ENCODE results near the gene CHCHD3. TPM values are rescaled to one million over a fixed set of nuclear protein-coding genes. Genes with fewer than 3 reads are reported as not detected.
"Not testable (repeated sequence)": the region's sequence is repeated elsewhere in the genome, so short reads cannot be mapped to it uniquely, and the experiment has no call there.

The CHCHD3 gene
- total RNA-seq, 1 donor from 2014 or later, result 67.0 TPM

- DNase-seq (ENCODE audit: low spot score), result no peak
- Mint-ChIP-seq H3K36me3 (ENCODE audit: low read depth) (no peaks in the 10 kb centered on the region), H3K27me3 (ENCODE audit: low read depth) (no peaks in the 10 kb centered on the region), H3K27ac (no peak overlapping the region), H3K9me3 (no peaks in the 10 kb centered on the region), H3K4me3 (ENCODE audit: low read depth) (no peak overlapping the region), H3K4me1 (ENCODE audit: low read depth) (peaks cover 4% of the 10 kb centered on the region)
- intact Hi-C loops (cut with micrococcal nuclease), result no loop called here
Observed at GRCh38 chr7:133051066-133051465, 30.8 kb downstream of the CHCHD3 start.

- H3K4me3 Mint-ChIP-seq (ENCODE audit: low read depth), result no peak overlapping the region
- peaks cover 4% of the 10 kb centered on the region for H3K4me1 Mint-ChIP-seq (ENCODE audit: low read depth)
- H3K36me3 Mint-ChIP-seq (ENCODE audit: low read depth), result no peaks in the 10 kb centered on the region
- no peak for DNase-seq (ENCODE audit: low spot score)
- no peaks in the 10 kb centered on the region for H3K9me3 Mint-ChIP-seq
- intact Hi-C loops (cut with micrococcal nuclease), result no loop called here
- H3K27me3 Mint-ChIP-seq (ENCODE audit: low read depth), result no peaks in the 10 kb centered on the region
- no peak overlapping the region for H3K27ac Mint-ChIP-seq
Observed at GRCh38 chr7:133050200-133050995, 31.5 kb downstream of the CHCHD3 start.

DNA sequence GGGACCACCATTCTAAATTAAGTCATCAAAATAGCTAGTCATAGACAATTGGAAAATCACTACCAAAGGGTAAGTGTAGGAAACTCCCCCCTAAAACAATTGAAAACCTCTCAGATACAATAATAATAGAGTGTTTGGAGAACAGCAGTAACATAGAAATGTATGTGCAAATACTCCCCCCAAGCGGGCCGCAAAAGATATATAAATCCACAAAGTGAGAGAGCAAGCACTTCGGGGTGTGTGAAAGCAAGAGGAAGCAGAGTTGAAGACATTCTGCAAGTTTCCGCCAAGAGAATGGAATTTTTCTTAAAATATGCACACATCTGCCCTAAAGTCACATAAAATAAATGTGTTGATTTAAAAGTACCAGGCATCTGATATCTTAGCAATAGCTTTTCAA, 33.3 kb downstream of the CHCHD3 start:
- Mint-ChIP-seq H3K36me3 (ENCODE audit: low read depth) (no peaks in the 10 kb centered on the region), H3K4me3 (ENCODE audit: low read depth) (no peak overlapping the region), H3K27ac (no peak overlapping the region), H3K4me1 (ENCODE audit: low read depth) (peaks cover 2% of the 10 kb centered on the region), H3K9me3 (no peaks in the 10 kb centered on the region), H3K27me3 (ENCODE audit: low read depth) (no peaks in the 10 kb centered on the region)
- intact Hi-C loops (cut with micrococcal nuclease), result no loop called here
- no peak for DNase-seq (ENCODE audit: low spot score)

DNA sequence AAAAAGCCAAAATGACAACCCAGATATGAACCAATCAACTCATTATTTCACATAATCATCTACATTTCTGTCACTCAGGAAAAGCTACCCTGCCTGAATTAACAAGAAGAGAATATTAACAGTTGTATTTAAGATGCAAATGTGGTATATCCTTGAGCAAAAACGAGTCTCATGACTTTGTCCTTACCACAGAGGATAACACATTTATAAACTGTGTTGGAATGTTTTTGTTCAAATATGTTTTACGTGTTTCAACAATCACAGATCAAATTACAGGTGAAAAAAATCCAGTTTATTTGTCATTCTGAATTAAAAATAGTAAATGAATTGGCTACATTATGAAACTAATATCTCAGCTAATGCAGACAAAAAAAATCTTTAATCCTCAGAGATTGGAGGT, 34.6 kb downstream of the CHCHD3 start:
- Mint-ChIP-seq H3K27me3 (ENCODE audit: low read depth) (no peaks in the 10 kb centered on the region), H3K27ac (no peak overlapping the region), H3K36me3 (ENCODE audit: low read depth) (no peaks in the 10 kb centered on the region), H3K4me3 (ENCODE audit: low read depth) (no peak overlapping the region), H3K4me1 (ENCODE audit: low read depth) (no peaks in the 10 kb centered on the region), H3K9me3 (no peaks in the 10 kb centered on the region)
- intact Hi-C loops (cut with micrococcal nuclease), result no loop called here
- no peak for DNase-seq (ENCODE audit: low spot score)

- Mint-ChIP-seq H3K9me3 (no peaks in the 10 kb centered on the region), H3K27me3 (ENCODE audit: low read depth) (no peaks in the 10 kb centered on the region), H3K4me1 (ENCODE audit: low read depth) (no peaks in the 10 kb centered on the region), H3K4me3 (ENCODE audit: low read depth) (no peak overlapping the region), H3K27ac (no peak overlapping the region), H3K36me3 (ENCODE audit: low read depth) (no peaks in the 10 kb centered on the region)
- intact Hi-C loops (cut with micrococcal nuclease), result no loop called here
- no peak for DNase-seq (ENCODE audit: low spot score)
Observed at GRCh38 chr7:133044722-133045473, 37.0 kb downstream of the CHCHD3 start.

GRCh38 chr7:133040674-133041073, 41.2 kb downstream of the CHCHD3 start:
- H3K36me3 Mint-ChIP-seq (ENCODE audit: low read depth), result no peaks in the 10 kb centered on the region
- H3K27me3 Mint-ChIP-seq (ENCODE audit: low read depth), result no peaks in the 10 kb centered on the region
- no peak overlapping the region for H3K27ac Mint-ChIP-seq
- H3K4me3 Mint-ChIP-seq (ENCODE audit: low read depth), result no peak overlapping the region
- no peak for DNase-seq (ENCODE audit: low spot score)
- H3K4me1 Mint-ChIP-seq (ENCODE audit: low read depth), result peaks cover 6% of the 10 kb centered on the region
- intact Hi-C loops (cut with micrococcal nuclease), result no loop called here
- no peaks in the 10 kb centered on the region for H3K9me3 Mint-ChIP-seq

- Mint-ChIP-seq H3K9me3 (no peaks in the 10 kb centered on the region), H3K4me3 (ENCODE audit: low read depth) (no peak overlapping the region), H3K4me1 (ENCODE audit: low read depth) (peaks cover 6% of the 10 kb centered on the region), H3K27me3 (ENCODE audit: low read depth) (no peaks in the 10 kb centered on the region), H3K36me3 (ENCODE audit: low read depth) (no peaks in the 10 kb centered on the region), H3K27ac (no peak overlapping the region)
- intact Hi-C loops (cut with micrococcal nuclease), result no loop called here
- DNase-seq (ENCODE audit: low spot score), result no peak
Observed at GRCh38 chr7:133040178-133040577, 41.7 kb downstream of the CHCHD3 start.

DNA sequence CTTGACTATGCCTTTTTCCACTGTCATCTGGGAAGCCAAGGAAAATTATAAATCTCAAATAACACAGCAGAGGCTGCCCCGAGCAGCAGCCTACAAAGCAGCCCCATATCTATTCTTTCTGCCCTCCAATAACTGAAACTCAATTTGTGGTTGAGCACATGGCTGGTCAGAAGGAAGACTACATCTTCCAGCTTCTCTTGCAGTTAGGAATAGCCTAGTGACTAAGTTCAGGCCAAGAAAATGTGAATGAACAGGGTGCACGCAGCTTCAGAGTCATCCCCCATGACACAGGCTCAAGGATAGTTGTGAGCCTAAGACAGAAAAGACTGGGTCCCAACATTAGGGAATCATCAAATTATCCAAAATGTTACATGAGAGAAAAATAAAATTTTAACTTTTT, 42.3 kb downstream of the CHCHD3 start:
- no peak for DNase-seq (ENCODE audit: low spot score)
- Mint-ChIP-seq H3K9me3 (no peaks in the 10 kb centered on the region), H3K4me3 (ENCODE audit: low read depth) (no peak overlapping the region), H3K27ac (no peak overlapping the region), H3K36me3 (ENCODE audit: low read depth) (no peaks in the 10 kb centered on the region), H3K27me3 (ENCODE audit: low read depth) (no peaks in the 10 kb centered on the region), H3K4me1 (ENCODE audit: low read depth) (peaks cover 6% of the 10 kb centered on the region)
- intact Hi-C loops (cut with micrococcal nuclease), result no loop called here

DNA sequence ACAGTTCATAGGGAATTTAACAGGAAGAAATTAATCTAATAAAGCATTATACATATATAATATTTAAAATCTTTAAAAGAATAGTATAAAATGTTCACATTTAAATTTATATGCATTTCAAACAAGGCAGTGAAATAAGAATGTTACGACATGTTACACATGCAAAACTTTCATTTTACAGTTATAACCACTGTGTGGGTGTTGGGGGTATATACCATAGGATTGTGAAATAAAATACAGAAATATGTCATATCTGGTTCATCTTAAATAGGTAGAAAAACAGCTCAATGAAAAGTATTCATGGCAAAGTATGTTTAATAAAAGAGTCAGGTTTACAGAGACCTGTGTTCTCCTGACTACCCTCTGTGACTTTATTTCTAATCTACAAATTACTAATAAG, 45.6 kb downstream of the CHCHD3 start:
- H3K36me3 Mint-ChIP-seq (ENCODE audit: low read depth), result no peaks in the 10 kb centered on the region
- no peak overlapping the region for H3K27ac Mint-ChIP-seq
- no peak for DNase-seq (ENCODE audit: low spot score)
- H3K27me3 Mint-ChIP-seq (ENCODE audit: low read depth), result no peaks in the 10 kb centered on the region
- peaks cover 6% of the 10 kb centered on the region for H3K4me1 Mint-ChIP-seq (ENCODE audit: low read depth)
- H3K9me3 Mint-ChIP-seq, result no peaks in the 10 kb centered on the region
- H3K4me3 Mint-ChIP-seq (ENCODE audit: low read depth), result no peak overlapping the region
- intact Hi-C loops (cut with micrococcal nuclease), result no loop called here

- DNase-seq (ENCODE audit: low spot score); intact Hi-C loops (cut with micrococcal nuclease); H3K36me3 Mint-ChIP-seq (ENCODE audit: low read depth); H3K9me3 Mint-ChIP-seq; H3K4me3 Mint-ChIP-seq (ENCODE audit: low read depth); H3K4me1 Mint-ChIP-seq (ENCODE audit: low read depth); H3K27me3 Mint-ChIP-seq (ENCODE audit: low read depth); H3K27ac Mint-ChIP-seq: not testable (repeated sequence)
Observed at GRCh38 chr7:133035240-133035639, 46.6 kb downstream of the CHCHD3 start.

GRCh38 chr7:133030346-133030745, 51.5 kb downstream of the CHCHD3 start:
- Mint-ChIP-seq H3K4me3 (ENCODE audit: low read depth) (no peak overlapping the region), H3K27me3 (ENCODE audit: low read depth) (no peaks in the 10 kb centered on the region), H3K27ac (no peak overlapping the region), H3K9me3 (peaks cover 6% of the 10 kb centered on the region), H3K4me1 (ENCODE audit: low read depth) (peaks cover 4% of the 10 kb centered on the region), H3K36me3 (ENCODE audit: low read depth) (no peaks in the 10 kb centered on the region)
- DNase-seq (ENCODE audit: low spot score), result no peak
- intact Hi-C loops (cut with micrococcal nuclease), result no loop called here

GRCh38 chr7:133029463-133029862, 52.4 kb downstream of the CHCHD3 start:
- peaks cover 6% of the 10 kb centered on the region for H3K9me3 Mint-ChIP-seq
- intact Hi-C loops (cut with micrococcal nuclease), result no loop called here
- DNase-seq (ENCODE audit: low spot score), result no peak
- H3K36me3 Mint-ChIP-seq (ENCODE audit: low read depth), result no peaks in the 10 kb centered on the region
- no peak overlapping the region for H3K4me3 Mint-ChIP-seq (ENCODE audit: low read depth)
- no peaks in the 10 kb centered on the region for H3K27me3 Mint-ChIP-seq (ENCODE audit: low read depth)
- no peak overlapping the region for H3K27ac Mint-ChIP-seq
- peaks cover 4% of the 10 kb centered on the region for H3K4me1 Mint-ChIP-seq (ENCODE audit: low read depth)

- no peak for DNase-seq (ENCODE audit: low spot score)
- Mint-ChIP-seq H3K4me3 (ENCODE audit: low read depth) (no peak overlapping the region), H3K4me1 (ENCODE audit: low read depth) (peaks cover 4% of the 10 kb centered on the region), H3K9me3 (peaks cover 6% of the 10 kb centered on the region), H3K27ac (no peak overlapping the region), H3K27me3 (ENCODE audit: low read depth) (no peaks in the 10 kb centered on the region), H3K36me3 (ENCODE audit: low read depth) (peaks cover 6% of the 10 kb centered on the region)
- intact Hi-C loops (cut with micrococcal nuclease), result no loop called here
Observed at GRCh38 chr7:133027397-133027796, 54.5 kb downstream of the CHCHD3 start.
